ENCODE data around the gene HOXB8.

HOXB8 gene

DNA sequence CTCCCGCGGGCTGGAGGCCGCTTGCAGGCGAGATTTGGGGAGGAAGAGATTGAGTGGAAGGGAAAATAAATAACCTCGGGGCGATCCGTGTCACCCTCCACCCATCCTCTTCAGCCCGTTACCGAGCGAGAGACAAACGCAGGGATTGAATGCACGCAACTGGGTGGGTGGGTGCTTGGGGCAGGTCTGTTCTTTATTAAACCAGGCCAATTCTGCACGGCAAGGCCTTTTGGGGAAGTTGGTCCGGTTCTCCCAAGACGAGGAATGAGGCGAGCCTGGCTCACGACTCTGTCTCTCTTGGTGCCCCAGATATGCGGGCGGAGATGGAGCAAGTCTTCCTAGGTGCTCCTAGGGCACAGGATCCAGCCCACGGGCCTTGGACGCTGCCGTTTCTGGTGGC is 3.9 kb downstream of the HOXB8 start:
- in situ Hi-C loops (cut with MboI; ENCODE audit: low sequenced_read_pairs): no loop called here

DNA sequence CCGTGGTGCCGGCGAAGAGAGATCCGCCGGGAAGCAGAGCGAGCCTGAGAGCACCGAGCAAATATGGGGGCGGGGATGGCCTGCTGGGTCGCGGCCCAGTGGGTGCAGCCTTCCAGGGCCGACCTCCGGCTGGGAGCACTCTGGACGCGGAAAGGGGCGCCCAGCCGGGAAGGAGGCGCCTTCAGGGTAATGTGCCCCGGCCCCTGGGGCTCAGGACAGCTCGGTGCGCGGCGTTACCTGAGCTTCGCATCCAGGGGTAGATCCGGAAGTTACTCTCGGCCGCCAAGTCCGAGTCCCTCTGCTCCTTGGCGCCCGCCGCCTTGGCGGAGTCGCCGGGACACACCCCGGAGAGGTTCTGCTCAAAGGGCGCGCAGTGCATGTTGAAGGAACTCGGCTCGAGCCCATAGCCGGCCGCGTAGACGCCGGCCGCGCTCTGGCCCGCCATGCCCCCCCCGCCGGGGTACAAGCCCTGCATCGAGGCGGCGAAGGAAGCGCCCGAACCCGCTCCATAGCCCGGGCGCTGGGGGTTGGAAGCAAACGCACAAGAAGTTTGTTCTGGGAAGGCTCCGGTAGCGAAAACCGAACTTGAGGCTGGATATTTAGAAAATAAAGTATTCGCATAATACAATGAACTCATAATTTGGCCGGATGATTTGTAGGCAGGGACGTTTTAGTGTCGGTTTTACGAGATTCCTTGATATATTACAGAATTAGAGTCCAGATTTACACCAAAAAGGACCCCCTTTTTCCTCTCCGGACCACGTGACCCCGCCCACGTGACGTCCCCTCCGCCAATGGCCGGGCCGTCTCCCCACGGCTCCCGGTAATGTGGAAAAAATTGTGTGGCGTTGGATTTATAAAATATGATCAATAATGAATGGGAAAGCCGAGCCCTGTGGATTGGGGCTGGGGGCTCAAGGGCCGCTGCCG is 4.5 kb downstream of the HOXB8 start, which contains the start of gene HOXB7:
Gene HOXB7, minus strand, starts transcription at position 736 of the 930 bp plus-strand sequence. Its CDS starts 99 bp downstream, at position 637.
- in situ Hi-C loops (cut with MboI; ENCODE audit: low sequenced_read_pairs): no loop called here

DNA sequence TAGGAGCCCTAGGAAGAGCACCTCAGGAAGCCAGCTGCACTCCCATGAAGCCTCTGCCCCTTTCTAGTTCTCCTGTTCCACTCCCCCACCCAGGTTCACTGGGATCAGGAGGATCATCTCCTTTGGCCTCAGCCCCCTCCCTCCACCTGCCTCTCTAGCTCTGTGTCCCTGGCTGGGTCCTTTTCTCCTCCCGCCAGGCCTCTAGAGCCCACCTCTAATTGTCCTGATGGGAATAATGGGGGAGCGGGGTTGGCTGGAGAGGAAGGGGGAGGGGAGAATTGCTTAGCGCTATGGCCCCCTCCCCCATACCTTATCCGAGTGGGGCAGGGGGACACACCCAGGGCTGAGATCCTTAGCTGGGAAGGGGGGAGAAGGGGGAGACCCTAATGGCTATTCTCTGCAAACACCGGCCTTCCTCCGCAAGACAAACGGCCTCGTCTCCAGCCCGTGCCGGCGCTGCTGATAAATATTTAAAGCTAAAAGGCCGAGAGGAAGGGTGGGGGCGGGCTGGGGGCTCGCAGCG is 5.3 kb downstream of the HOXB8 start:
- in situ Hi-C loops (cut with MboI; ENCODE audit: low sequenced_read_pairs): no loop called here

DNA sequence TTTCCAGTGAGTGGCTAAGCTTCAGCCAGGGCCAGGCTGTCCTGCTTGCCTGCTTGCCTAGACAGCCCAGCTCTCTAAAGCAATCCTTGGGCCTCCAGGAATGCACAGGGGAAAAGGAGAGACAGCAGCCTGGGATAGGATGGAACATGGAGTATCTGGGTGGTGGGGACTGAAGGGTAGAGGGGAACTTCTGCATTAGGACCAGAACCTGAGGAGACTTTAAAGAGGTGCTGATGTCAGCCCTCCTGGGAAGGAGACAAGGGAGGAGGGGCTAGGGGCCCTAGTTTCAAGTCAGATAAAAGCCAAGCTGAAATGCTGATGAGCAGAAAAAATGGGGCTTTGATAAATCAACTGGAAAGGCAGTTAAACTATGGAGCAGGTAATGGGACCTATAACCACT is 6.1 kb downstream of the HOXB8 start:
- in situ Hi-C loops (cut with MboI; ENCODE audit: low sequenced_read_pairs): no loop called here

DNA sequence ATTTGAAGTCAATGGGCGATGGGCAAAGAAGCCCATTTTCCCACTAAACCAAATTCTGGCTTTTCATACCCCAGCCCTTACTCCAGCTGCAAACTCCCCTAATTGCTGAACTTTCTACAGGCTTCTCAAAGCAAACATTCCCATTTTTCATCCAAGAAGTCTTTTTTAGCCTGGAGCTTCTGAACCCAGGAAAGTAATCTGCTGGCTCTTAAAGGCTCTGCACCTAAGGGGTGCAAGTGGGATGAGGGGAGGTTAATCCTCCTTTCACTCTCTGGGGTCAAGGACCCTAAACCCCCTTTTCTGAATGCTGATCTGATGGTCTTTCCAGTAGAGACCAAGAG is 6.6 kb downstream of the HOXB8 start:
- in situ Hi-C loops (cut with MboI; ENCODE audit: low sequenced_read_pairs): no loop called here

DNA sequence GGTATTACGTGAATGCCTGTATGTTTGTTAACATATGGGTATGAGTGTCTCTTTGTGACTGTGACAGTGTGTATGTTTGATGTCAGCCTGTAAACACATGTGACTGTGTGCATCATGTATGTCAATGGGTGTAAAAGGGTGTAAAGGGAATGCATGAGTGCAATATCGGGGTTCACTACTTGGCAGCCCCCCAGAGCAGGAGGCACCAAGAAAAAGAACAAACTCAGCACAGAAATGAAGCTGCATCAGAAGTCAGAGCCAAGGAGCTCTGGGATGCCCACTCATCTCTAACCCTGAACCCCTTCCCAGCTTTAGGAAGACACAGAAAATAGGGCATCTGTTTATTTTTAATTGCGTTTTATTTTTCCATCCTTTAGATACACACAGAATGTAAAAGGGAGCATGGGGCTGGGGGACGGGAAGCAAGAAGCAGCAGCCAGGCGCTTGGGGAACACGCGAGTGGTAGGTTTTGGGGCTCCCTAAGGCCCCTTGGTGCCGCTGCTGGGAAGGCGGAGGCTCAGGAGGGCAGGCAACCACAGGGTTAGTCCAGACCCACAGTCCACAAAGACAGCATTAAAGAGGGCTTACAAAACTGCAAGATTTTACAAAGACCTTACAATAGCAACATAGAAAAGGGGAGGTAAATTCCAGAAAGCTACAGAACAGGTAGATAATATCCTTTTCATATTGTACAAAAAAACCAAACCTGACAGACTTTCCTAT is 8.0 kb downstream of the HOXB8 start:
- in situ Hi-C loops (cut with MboI; ENCODE audit: low sequenced_read_pairs): no loop called here

DNA sequence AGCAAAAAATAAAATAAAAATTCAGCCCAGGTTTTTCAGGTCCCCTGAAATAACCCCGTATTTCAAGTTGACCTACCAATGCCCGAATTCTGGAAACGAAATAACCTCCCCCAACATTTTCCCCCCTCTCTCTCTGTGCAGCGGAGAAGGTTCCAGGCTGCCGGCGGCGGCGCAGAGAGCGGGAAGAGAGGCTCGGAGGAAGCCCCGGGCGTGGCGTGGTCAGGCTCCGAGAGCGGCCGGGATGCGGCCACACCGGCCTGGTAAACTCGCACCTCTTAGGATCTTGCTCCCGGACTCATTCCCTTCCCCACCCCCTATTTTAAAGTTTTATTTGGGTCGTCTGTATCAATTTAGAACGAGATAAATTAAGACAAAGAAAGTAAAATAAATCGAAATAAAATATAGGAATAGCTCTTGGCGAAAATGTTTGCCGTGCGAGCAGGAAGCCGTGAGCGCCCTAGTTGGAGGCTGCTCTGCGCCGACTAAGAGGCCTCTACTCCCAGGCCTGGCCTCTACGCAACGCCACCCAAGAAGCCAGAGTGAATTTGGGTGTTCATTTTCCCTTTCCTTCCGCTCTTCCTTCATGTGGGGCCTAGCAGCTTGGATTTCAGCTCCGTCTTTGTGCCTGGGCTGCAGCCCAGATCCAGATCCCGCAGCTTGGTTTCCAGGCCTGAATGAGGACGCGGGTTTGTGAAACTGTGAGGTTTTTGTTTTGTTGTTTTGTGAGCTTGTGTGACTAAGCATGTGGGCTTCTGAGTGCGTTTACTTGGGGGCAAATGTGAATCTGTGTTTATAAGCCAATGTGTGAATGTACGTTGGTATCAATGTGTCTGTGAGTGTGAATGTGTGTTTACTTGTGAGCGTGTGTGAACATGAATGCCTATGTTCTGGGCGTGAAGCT is 8.9 kb downstream of the HOXB8 start:
- in situ Hi-C loops (cut with MboI; ENCODE audit: low sequenced_read_pairs): no loop called here

DNA sequence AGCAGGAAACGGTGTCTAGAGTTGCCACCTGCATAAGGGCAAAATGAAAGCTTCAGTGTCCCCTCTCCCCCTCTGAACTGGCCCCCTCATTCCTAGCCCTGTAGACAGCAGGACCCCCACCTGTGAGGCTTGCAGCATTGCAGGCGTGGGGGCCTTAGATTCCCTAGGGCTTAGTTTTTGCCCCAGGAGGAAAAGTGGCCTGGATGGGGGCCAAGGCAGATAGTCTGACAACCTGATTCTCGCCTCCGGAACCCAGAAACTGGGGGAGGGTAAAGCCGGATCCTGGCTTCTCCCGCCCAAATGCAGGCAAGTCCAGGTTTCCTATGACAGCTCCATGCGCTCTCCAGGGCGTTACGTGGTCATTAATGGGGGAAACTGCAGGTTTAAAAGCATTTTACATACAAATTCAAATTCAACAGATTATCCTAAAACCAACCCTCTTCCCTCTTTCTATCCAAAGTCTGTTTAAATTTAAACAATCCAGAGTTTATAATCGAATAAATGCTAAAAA is 9.6 kb downstream of the HOXB8 start:
- in situ Hi-C loops (cut with MboI; ENCODE audit: low sequenced_read_pairs): no loop called here

DNA sequence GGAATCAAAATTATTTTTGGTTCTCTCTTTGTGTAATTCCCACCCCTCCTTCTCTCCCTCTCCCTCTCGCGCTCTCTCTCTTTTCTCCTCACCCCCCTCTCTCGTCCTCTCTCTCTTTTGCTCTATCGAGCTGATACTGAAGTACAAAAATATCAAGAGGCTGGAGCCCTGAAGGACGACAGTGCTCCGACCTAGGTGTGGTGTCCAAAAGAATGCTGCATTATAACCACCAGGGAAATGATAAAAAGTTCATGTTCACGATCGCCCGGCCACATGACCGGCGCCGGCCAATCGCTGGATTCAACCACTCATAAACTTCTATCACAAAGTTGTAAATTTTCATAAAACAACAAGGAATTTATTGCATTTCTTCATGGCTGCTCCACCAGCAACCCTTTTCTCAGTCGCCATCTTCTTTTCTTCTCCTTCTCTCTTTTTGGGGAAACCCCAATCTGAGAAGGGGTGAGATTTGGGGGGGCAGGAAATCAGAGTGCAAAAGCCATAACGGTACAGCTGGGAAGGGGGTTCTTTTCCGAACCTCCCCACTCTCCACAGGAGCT is 10.2 kb downstream of the HOXB8 start, which contains the start of gene HOXB6:
Gene HOXB6, minus strand, starts transcription at position 217 of the 560 bp plus-strand sequence. CDS start 6,836 bp downstream, outside the sequence.
- in situ Hi-C loops (cut with MboI; ENCODE audit: low sequenced_read_pairs): no loop called here

DNA sequence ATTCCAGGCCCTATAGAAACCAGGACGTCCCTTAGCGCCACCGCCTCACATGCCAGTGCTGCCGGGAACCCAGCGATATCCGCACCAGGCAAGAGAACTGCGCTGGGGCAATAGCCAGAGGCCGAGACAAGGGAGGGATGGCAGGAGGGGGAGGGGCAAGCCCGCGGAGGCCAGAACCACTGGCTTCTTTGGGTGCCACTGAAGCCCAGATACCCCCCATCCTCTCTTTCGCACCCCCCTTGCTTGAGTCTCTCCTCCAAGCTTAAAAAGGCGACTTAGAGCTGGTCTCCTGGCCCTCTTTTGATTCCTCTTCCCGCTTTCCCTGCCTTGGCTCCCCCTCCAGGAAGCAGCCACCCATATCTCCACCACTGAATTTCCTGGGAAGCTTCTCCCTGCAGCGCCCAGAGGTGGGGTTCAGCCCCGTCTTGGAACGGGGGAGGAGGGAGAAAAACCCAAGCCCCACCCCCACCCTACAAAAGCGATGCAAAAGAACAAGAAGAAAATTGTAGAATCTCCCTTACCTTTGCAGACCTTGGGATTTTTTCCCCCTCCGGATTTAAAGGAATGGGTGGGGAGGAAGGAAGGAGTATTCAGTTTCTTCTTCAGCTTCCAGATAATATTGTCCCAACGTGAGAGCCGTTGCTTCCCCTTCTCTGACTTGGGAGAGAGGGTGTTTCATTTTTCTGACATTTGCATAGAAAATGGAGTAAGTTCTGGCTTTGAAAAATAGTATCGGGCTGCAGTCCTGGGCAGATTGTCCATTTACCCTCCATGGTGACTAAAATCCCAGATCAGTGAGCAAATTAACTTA is 10.9 kb downstream of the HOXB8 start:
- in situ Hi-C loops (cut with MboI; ENCODE audit: low sequenced_read_pairs): no loop called here

DNA sequence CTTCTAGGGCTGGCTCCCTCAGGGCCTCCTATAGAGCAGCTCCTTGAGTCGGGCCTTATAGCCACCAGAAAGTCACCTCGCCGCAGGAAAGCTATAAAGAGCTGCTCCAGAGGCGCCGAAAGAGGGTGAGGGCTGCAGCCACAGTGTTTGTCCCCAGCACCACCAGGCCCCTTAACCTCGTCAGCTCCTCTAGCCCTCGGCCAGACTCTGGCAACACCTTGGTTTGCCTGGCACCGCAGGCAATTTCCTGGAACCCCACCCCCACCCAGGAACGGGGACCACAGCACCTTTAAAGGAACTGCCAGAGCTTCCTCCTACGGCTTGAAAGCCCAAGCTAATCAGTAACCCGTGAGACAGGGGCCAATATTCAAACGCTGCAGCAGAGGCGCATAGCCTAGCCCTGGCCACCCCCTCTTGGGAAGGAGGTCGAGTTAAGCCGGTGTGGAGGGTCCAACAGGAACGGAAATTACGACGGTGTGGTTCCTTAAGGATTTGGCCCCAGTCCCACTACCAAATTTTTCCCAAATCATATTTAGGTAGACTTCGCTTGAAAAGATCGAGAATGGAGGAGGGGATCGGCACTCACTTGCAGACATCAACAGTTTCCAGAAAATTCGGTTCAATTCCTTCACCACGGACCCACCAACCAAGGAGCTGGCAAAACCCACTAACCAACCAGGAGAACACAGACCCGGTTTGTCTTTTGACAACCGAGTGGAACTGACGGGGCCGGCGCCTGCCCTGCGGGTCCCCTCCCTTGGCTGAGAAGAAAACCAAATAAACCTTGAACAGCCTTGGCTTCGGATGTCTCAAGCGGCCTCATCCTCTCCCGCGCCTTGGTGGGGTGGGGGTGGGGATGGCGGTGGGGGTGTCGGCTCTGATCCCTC is 13.3 kb downstream of the HOXB8 start:
- in situ Hi-C loops (cut with MboI; ENCODE audit: low sequenced_read_pairs): no loop called here

DNA sequence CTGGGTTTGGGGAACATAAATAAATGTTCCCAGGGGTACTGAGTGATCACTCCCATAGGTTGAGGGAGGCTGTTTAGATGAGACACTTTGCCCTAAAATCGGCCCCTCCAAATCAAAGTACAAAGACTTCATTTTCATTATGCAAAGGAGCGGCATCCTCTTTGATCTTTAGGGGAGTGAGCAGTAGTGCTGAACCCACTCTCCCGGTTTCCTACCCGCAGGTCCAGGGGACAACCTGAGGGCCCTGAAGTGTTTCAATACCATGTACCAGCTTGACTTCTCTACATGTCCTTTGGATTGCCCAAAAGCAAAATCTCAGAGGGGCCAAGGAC is 13.9 kb downstream of the HOXB8 start:
- in situ Hi-C loops (cut with MboI; ENCODE audit: low sequenced_read_pairs): no loop called here

DNA sequence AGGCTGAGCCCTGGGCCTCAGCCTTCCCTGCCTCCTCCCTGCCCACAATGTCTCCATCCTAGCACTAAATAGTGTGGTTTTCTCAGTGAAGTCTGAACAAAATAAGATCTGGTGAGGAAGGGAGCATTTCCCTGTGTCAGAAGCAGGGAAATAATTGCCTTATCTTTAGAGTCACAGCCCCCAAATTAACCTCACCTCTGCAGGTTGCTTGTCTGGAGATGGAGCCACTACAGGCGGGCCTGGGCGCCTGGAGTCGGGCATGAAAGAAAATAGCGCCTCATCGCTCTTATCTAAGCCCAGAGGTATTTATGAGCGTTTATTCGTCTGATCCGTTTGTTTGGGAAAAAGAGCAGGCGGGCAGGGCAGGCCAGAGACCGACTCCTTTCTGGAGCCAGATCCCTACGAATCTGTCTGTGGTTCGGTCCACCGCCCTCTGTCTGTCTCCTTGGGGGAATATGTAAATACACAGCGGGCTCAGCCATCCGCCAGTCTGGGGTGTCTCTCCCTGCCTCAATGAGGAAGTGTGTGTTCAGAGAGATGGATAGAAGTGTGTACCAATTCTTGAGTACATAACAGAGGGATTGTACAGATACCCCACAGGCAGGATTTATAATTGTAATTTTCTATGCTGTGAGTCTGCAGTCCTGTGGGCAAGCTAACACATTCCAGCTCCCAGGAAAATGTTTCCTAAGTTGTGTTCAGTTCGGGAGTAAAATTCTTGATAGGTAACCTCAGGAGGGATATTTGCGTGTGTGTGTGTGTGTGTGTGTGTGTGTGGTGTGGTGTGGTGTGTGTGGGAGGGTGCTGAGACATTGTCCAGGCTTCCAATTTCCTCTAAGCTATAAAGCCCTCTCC is 14.6 kb downstream of the HOXB8 start:
- in situ Hi-C loops (cut with MboI; ENCODE audit: low sequenced_read_pairs): no loop called here

DNA sequence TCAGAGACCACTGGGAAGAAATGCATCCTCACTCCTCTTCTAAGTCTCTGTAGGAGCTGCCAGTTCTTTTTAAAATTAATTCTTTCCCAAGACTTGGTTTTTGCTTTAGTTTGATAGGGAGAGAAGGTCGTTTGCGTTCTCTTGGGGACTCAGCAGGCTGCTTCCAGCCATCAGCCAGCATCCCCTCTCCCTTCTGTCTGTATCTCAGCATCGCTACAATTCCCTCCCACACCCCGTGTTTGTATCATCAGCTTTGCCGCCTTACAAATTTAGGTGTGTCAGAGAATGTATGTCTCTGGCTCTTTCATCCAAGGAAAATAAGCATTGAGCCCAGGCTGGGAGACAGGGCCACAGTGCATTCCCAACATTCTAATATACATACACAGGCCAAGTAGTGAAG is 15.7 kb downstream of the HOXB8 start:
- in situ Hi-C loops (cut with MboI; ENCODE audit: low sequenced_read_pairs): no loop called here

DNA sequence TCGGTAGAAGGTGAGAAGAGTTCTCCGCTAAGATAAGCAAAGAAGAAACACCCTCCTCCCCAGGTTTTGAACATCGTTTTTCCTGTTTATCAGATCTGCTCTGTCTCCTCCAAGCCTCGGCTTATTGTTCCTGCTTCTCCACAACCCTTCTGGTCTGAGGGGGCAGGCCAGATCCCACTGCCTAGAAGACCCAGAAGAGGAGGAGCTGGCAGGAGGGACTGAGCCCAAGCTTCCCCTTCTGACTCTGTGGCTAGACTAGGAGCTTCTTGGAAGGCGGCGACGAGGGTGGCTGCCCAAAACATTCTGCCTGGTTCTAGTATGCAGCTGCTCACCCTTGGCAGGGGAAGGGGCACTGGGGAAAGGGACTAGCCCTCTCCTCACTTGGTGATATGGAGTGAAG is 16.4 kb downstream of the HOXB8 start:
- in situ Hi-C loops (cut with MboI; ENCODE audit: low sequenced_read_pairs): no loop called here

DNA sequence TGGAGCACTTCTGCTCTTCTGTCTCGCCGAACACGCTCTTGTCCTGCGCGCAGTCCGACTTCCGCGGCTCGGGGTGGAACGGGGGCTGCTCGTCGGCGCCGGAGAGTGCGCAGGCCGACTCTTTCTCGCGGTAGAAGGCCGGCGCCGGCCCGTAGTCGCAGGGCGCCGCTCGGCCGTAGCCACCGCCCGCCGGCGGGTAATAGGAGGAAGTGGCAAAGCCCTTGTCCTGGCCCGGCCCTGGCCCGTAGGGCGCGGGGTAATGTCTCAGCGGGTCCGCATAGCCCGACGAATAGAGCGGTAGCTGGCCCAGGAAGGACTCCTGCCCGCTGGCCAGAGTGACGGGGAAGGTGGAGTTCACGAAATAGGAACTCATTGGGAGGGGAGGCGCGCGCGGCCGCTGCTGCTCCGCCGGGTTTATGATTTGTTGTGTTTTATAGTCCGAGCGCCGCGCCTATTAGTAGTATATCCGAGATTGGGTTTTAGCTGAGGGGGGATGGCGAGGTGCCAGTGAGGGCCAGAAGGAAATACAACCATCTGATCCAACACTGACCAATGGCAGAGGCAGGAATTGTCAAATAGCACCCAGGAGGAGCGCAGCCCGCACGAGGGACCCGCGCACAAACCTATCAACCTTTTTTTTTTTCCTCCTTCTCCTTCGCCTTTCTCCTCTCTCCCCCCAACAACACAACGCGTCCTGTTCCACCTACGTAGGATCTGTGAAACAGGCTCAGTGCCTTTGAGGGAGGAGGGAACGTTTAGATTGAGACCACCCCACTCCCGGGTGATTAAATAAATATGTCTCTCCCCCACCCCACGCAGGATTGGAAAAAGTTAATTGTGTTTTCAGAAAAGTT is 17.1 kb downstream of the HOXB8 start:
- in situ Hi-C loops (cut with MboI; ENCODE audit: low sequenced_read_pairs): no loop called here

DNA sequence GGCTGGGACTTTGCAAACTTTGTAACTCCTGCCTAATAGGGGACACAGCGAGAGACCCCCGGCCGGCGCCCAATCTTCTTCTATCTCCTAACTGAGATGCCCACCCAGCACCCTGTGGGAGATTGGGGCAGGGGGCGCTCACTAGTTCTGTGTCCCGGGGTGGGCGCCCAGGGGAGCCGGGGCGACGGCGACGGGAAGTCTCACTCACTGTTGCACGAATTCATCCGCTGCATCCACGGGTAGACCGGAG is 17.6 kb downstream of the HOXB8 start:
- in situ Hi-C loops (cut with MboI; ENCODE audit: low sequenced_read_pairs): no loop called here
